ENCODE data around the gene SGIP1.

DNA sequence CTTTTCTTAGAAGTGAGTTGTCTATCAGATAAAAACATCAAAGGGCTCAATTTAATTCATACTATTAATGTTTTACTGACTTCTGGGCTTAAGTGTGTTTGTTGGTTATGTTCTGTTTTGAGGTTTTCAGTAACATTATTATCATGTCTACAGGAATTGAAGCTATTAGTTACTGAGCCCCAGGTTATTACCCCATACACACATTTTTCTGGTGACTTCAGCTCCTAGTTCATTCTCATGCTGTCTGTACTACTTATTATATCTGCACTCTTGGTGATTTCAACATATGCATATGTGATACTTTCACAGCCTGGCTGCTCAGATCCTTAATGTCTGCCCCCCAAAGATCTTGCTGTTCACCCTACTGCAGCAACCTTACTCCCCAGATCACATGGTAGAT lies 27.0 kb upstream of the SGIP1 start:
- TF ChIP-seq, protein P1, sequence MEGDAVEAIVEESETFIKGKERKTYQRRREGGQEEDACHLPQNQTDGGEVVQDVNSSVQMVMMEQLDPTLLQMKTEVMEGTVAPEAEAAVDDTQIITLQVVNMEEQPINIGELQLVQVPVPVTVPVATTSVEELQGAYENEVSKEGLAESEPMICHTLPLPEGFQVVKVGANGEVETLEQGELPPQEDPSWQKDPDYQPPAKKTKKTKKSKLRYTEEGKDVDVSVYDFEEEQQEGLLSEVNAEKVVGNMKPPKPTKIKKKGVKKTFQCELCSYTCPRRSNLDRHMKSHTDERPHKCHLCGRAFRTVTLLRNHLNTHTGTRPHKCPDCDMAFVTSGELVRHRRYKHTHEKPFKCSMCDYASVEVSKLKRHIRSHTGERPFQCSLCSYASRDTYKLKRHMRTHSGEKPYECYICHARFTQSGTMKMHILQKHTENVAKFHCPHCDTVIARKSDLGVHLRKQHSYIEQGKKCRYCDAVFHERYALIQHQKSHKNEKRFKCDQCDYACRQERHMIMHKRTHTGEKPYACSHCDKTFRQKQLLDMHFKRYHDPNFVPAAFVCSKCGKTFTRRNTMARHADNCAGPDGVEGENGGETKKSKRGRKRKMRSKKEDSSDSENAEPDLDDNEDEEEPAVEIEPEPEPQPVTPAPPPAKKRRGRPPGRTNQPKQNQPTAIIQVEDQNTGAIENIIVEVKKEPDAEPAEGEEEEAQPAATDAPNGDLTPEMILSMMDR (conservative IDR thresholded peaks at IDR 0.05; ENCODE audit: low read depth, low read length): no peak
- no peak for TF ChIP-seq EZH2 (IDR thresholded peaks at IDR 0.05; ENCODE audit: low read length, unreplicated experiment)
- no peak for TF ChIP-seq EZH2phosphoT487 (IDR thresholded peaks at IDR 0.05; ENCODE audit: borderline replicate concordance, low read length)

All from PC-3 (cell line).